HG03175 (cell line): ENCODE data around the gene PNMA8C.
"Not testable (repeated sequence)": the region's sequence is repeated elsewhere in the genome, so short reads cannot be mapped to it uniquely, and the experiment has no call there.

Experiments
- ATAC-seq: cut with Tn5 transposase; IDR thresholded peaks from one replicate; pipeline ENCODE4 v1.9.1; 2021; ENCODE audit warnings: mild to moderate bottlenecking, moderate library complexity; ENCODE audit not compliant: unreplicated experiment

Gene PNMA8C

GRCh38 chr19:46390866-46391265 lies 37.9 kb downstream of the PNMA8C start:
- ATAC-seq: no peak

GRCh38 chr19:46390121-46390858 lies 38.4 kb downstream of the PNMA8C start:
- no peak for ATAC-seq

- no peak for ATAC-seq
These were observed 40.2 kb downstream of the PNMA8C start for GRCh38 chr19:46388311-46389095.

DNA sequence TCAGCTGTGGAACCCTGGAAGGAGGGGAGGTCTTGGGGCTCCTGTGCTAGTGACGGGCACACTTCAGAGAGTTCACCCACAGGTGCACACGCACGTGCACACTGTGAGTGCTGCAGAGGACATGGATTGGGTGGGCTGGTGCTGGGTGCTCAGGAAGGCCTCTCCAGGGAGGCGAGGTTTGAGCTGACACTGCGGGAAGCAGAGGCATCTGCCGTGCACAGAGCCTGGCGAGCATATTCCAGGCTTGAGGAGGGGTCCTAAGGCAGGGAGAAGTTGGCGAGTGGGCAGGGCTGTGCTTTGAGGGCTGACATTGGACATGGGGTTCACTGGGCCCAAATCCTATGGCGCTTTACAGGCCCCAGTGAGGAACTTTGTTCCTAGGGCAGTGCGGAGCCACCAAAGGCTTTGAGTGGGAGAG lies 41.0 kb downstream of the PNMA8C start:
- no peak for ATAC-seq

DNA sequence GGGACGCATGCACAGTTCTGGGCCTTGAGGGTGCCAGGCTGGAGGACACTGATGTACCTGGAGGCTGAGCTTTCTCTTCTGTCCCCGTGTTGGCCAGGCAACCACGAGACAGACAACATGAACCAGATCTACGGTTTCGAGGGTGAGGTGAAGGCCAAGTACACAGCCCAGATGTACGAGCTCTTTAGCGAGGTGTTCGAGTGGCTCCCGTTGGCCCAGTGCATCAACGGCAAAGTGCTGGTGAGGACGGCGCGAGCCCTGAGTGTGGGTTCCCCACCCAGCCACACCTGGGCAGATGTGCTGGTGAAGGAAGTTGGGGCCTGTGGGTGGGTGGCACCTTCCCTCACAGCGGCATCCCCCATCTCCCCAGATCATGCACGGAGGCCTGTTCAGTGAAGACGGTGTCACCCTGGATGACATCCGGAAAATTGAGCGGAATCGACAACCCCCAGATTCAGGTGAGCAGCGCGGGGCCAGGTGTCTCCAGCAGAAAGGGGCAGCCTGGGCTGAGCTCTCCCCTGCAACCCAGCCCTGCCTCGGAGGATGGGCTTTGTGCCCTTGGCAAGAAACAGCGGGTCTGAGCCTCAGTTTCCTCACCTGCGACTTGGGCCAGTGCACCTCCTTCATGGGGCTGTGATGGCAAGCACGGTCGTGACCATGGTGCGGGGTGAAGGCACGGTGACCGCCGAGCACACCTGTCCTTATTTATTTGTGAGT lies 41.6 kb downstream of the PNMA8C start:
- no peak for ATAC-seq

DNA sequence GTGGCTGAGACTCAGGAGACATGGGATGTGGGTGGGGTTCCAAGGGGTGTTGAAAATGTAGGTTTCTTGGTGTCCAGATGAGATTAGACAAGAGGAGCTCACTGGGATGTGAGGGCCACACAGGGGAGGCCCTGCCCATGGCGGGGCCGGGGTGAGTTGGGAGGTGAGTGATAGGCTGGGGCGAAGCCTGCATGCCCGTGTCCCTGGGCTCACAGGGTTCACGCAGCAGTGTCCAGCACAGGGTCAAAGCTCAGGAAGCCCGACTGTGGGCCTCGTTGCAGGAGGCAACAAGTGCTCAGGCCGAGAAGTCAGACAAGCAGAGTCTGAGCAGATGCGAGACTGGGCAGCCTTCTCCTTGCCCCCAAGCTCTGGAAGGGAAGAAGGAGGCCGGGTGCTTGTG lies 42.6 kb downstream of the PNMA8C start:
- no peak for ATAC-seq

- no peak for ATAC-seq
These were observed 43.1 kb downstream of the PNMA8C start for GRCh38 chr19:46385636-46386035.

- no peak for ATAC-seq
These were observed 44.3 kb downstream of the PNMA8C start for GRCh38 chr19:46384396-46384795.

- ATAC-seq: no peak
These were observed 44.9 kb downstream of the PNMA8C start for GRCh38 chr19:46383846-46384245.

DNA sequence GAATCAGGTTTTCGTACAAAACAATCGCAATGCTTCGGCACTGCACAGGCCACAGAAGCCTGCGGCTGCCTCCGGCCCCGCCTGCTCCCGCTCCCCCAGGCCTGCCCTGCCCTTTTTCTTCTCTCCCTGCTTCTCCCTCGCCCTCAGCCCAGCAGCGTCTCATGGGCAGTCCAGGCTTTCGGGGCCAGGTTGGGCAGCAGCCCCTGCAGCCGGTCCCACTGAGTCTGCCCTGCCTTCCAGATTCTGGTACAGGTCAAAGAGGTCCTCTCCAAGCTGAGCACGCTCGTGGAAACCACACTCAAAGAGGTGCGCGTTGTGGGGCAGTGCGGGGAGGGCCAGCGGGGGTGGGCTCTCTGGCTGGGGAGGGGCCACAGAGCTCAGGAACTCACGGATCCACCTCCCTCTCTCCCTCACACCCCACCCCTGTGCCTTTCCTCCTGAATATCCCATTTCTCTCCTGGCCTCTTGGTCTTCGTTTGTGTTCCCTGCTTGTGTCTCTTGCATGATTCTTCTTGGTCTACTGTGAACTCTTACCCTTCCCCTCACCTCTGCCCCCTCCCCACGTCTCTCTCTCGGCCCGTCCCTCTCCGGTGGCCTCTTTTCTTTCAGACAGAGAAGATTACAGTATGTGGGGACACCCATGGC lies 45.4 kb downstream of the PNMA8C start:
- no peak for ATAC-seq

DNA sequence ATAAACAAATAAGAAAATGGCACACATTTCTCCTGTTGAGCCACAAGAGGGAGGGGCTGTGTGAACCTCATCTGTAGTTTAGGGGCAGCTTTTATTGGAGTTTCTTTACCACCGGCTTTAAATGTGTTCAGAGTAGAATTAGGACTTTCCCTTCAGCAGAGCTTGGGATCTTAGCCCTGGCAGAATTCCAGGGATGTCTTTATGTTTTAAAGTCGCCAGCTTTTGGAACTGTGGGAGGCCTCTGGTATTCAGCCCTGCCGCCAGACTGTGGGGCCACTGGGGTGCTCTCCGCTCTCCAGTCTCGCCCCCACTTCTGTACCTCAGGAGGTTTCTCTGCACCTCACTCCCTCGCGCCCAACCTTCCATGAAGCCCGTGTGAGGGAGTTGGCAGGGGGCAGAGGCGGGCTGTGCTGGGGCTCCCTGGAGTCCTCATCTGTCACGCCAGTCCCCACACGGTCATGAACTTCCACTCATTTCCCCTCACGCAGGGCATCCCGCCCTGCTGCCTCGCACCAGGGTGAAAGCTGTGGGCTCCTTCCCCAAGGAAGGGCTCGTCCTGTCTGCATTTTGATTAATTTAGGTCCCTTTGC lies 46.9 kb downstream of the PNMA8C start:
- ATAC-seq: no peak

- no peak for ATAC-seq
These were observed 47.4 kb downstream of the PNMA8C start for GRCh38 chr19:46381346-46381745.

GRCh38 chr19:46380690-46381089 lies 48.0 kb downstream of the PNMA8C start:
- no peak for ATAC-seq

DNA sequence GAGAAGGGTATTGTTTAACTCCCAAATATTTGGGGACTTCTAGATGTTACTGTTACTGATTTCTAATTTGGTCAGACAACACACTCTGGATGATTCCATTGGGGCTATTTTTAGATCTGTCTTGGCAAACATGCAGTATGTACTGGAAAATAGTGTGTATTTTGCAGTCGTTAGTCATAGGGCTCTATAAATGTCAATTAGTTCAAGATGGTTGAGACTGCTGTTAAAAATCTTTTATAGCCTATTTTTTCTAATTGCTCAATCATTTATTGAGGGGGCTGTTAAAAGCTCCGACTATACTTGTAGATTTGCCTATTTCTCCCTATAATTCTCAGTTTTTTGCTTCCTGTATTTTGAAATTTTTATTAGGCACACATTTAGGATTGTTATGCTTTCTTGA lies 50.5 kb downstream of the PNMA8C start:
- ATAC-seq: no peak

DNA sequence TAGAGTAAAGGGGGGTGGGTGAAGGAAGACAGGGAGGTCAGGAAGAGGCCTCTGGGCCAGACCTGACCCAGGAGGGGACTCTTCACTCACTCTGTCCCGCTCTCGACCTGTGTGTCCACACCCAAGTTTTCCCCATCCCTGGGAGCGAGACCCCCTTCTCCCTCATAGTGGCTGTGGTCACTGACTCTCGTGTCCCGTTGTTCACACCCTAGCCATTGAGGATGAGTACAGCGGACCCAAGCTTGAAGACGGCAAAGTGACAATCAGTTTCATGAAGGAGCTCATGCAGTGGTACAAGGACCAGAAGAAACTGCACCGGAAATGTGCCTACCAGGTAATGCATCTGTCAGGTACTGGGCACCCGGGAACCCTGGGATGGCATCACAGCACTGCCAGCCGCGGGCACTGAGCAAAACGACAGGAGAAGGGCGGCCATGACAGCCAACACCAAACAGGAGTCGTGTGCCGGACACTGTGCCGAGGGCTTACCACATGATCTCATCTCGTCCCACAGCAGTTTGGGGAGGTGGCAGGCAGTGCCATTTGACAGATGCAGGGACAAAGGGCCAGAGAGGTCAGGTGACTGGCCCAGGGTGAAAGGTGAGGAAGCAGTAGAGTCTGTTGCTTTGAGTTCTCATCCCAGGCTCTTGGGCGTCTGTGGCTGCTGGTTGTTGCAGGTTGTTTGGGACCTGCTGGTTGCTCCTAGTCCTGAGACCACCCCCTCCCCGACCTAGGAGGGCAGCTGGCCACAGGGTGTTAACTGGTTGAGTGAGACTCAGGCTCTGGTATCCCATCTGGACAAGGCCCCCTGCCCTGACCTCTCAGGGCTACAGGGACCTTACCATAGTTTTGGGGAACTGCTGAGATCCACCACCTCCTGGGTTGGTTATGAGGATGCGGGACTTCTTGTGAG lies 52.2 kb downstream of the PNMA8C start:
- no peak for ATAC-seq

DNA sequence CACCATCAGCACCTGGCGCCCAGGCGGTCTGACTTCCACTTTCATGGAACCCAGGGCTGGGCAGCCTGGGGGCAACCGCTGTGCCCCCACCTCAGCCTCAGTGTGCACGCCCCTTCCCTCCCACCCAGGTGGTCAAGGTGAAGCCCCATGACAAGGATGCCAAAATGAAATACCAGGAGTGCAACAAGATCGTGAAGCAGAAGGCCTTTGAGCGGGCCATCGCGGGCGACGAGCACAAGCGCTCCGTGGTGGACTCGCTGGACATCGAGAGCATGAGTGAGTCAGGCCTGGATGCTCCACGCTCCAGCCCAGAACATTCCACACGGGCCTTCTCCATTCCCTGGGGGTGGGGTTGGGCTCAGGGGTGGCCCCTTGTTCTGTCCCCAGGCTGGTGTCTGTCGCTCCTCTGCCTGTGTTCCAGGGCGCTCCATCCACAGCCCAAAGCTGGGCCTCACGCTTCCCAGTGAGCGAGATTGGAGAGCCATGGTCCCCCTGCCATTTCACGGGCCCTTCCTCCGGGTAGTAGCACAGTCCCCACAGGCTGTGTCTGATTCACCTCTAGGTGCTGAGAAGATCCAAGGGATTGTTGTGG lies 53.2 kb downstream of the PNMA8C start:
- not testable (repeated sequence) for ATAC-seq
